ENCODE results near the gene PDZRN4. TPM values are rescaled to one million over a fixed set of nuclear protein-coding genes. Genes with fewer than 3 reads are reported as not detected.

PDZRN4 gene
- total and polyA plus RNA-seq, 2 of the 4 experiments (the other 2 are of a cell fraction) = not detected

GRCh38 chr12:41224066-41224465 is 35.9 kb downstream of the PDZRN4 start:
- no peak overlapping the region for H3K23ac ChIP-seq (ENCODE audit: low read depth, low read length)
- H2AK9ac ChIP-seq (replicated peaks; ENCODE audit: low read depth, low read length, poor library complexity) = no peak overlapping the region
- no peak overlapping the region for H3K9ac ChIP-seq (ENCODE audit: low read depth, low read length)
- H3K56ac ChIP-seq (ENCODE audit: extremely low read depth, insufficient read depth, low read length) = no peak overlapping the region
- no peak overlapping the region for H3K4me3 ChIP-seq (ENCODE audit: insufficient read depth, low read depth, low read length)
- H3K79me1 ChIP-seq (ENCODE audit: low read depth in 1 of 2, low read length in 2 of 2) = no peaks in the 10 kb centered on the region
- H2AK5ac ChIP-seq (ENCODE audit: low read depth, low read length) = no peak overlapping the region
- H3K4me1 ChIP-seq (ENCODE audit: control insufficient read depth, insufficient read depth, low read length) = no peaks in the 10 kb centered on the region
- WGBS, 2 experiments (ENCODE audit: extremely low coverage in 2 of 2, insufficient read length in 1 of 2) = 0% methylated on average over 1 of the region's 1 CpG; no CpG with 5 or more reads in 1 of the 2 experiments
- TF ChIP-seq CTCF (conservative IDR thresholded peaks at IDR 0.05; ENCODE audit: low read depth, low read length) (no peak), FOS (IDR thresholded peaks at IDR 0.05; ENCODE audit: low read depth, low read length) (no peak), ELK1 (IDR thresholded peaks at IDR 0.05; ENCODE audit: borderline replicate concordance, low read depth, low read length) (no peak), MAFK (IDR thresholded peaks at IDR 0.05; ENCODE audit: low read depth, low read length) (no peak), MXI1 (IDR thresholded peaks at IDR 0.05; ENCODE audit: borderline replicate concordance, low read depth, low read length) (no peak), CHD1 (IDR thresholded peaks at IDR 0.05; ENCODE audit: low read depth, low read length) (no peak), RFX5 (IDR thresholded peaks at IDR 0.05; ENCODE audit: low read depth, low read length) (no peak), USF2 (IDR thresholded peaks at IDR 0.05; ENCODE audit: low read depth, low read length) (no peak), RCOR1 (IDR thresholded peaks at IDR 0.05; ENCODE audit: insufficient replicate concordance, low read length) (no peak), POLR2A (IDR thresholded peaks at IDR 0.05; ENCODE audit: low read depth, low read length) (no peak), RAD21 (IDR thresholded peaks at IDR 0.05; ENCODE audit: low read length) (no peak), CEBPB (IDR thresholded peaks at IDR 0.05; ENCODE audit: low read depth, low read length) (no peak), NFE2L2 (IDR thresholded peaks at IDR 0.05; ENCODE audit: low read depth, low read length) (no peak), SMC3 (IDR thresholded peaks at IDR 0.05; ENCODE audit: low read depth, low read length) (no peak), BHLHE40 (IDR thresholded peaks at IDR 0.05; ENCODE audit: low read depth, low read length) (no peak), MAZ (IDR thresholded peaks at IDR 0.05; ENCODE audit: borderline replicate concordance, low read depth, low read length) (no peak)
- no peak overlapping the region for H2BK120ac ChIP-seq (ENCODE audit: low read depth, low read length)
- H3K14ac ChIP-seq (replicated peaks; ENCODE audit: low read depth, low read length) = no peak overlapping the region
- ATAC-seq (ENCODE audit: low read depth) = no peak
- H2AFZ ChIP-seq (replicated peaks; ENCODE audit: low read length, poor library complexity) = no peak overlapping the region
- no peak overlapping the region for H4K91ac ChIP-seq (ENCODE audit: insufficient read depth, low read depth, low read length)
- dilution Hi-C loops (cut with HindIII; ENCODE audit: low sequenced_read_pairs, unreplicated experiment) (no loop called here), intact Hi-C loops (cut with micrococcal nuclease) (no loop called here), in situ Hi-C loops (cut with MboI; ENCODE audit: low sequenced_read_pairs) (no loop called here)
- no peak overlapping the region for H3K4me2 ChIP-seq (ENCODE audit: low read depth, low read length)
- H4K20me1 ChIP-seq (ENCODE audit: insufficient read depth, low read length) = no peaks in the 10 kb centered on the region
- no peak overlapping the region for H3K27ac ChIP-seq (ENCODE audit: insufficient read depth, low read length)
- H2BK5ac ChIP-seq (ENCODE audit: low read depth, low read length, poor library complexity, severe bottlenecking) = no peak overlapping the region
- POLR2A ChIA-PET (ENCODE audit: unreplicated experiment) = no interaction called here
- no peak overlapping the region for H3K4ac ChIP-seq (ENCODE audit: low read depth, low read length)
- no peak overlapping the region for H2BK20ac ChIP-seq (ENCODE audit: low read depth, low read length)
- H3K27me3 ChIP-seq (ENCODE audit: control insufficient read depth, insufficient read depth, low read length) = no peaks in the 10 kb centered on the region
- H3K18ac ChIP-seq (ENCODE audit: low read depth, low read length) = no peak overlapping the region
- no peak overlapping the region for H2BK15ac ChIP-seq (ENCODE audit: low read depth, low read length)
- no peaks in the 10 kb centered on the region for H3K9me1 ChIP-seq (ENCODE audit: insufficient read depth, low read length)
- BruUV-seq (replicated peaks) = no TSS peak
- no peak overlapping the region for H4K8ac ChIP-seq (ENCODE audit: low read depth in 2 of 2, low read length in 2 of 2)
- CTCF ChIA-PET = interaction anchor here (1.2 kb wide), 1 partner anchor 10 kb away, joined by 3 read pairs; no protein-coding TSS in a partner anchor
- DNase-seq = no peak
- no peak overlapping the region for H4K5ac ChIP-seq (ENCODE audit: low read depth, low read length)
- no peaks in the 10 kb centered on the region for H3K9me3 ChIP-seq (ENCODE audit: control insufficient read depth, insufficient read depth, low read length)
- H3K36me3 ChIP-seq (ENCODE audit: control insufficient read depth, insufficient read depth, low read length) = no peaks in the 10 kb centered on the region

Measured in IMR-90 (cell line).